Neuronal stem cell (in vitro differentiated cells): ENCODE measurements around the gene HBP1.

Source experiments
- DNase-seq: peaks from one replicate; pipeline ENCODE4 v3.0.0-alpha.2; 2013; ENCODE audit warnings: low spot score
- H2AFZ ChIP-seq: one replicate; pipeline ENCODE4 v1.6.1; 2013; ENCODE audit warnings: mild to moderate bottlenecking, low read length, inconsistent platforms
- H2AK5ac ChIP-seq: 2 replicates; pipeline ENCODE4 v1.6.1; 2013; ENCODE audit warnings: low read depth, mild to moderate bottlenecking, inconsistent platforms, low read length, moderate library complexity, mixed read lengths
- H2BK120ac ChIP-seq: 2 replicates; pipeline ENCODE4 v1.6.1; 2013; ENCODE audit warnings: low read depth, mild to moderate bottlenecking, inconsistent platforms, low read length, moderate library complexity, mixed read lengths
- H2BK12ac ChIP-seq: one replicate; pipeline ENCODE4 v1.6.1; 2013; ENCODE audit warnings: low read length, inconsistent platforms
- H2BK15ac ChIP-seq: 2 replicates; pipeline ENCODE4 v1.6.1; 2013; ENCODE audit warnings: mild to moderate bottlenecking, low read length, inconsistent platforms, mixed read lengths
- H2BK5ac ChIP-seq: one replicate; pipeline ENCODE4 v1.6.1; 2013; ENCODE audit warnings: inconsistent platforms, mild to moderate bottlenecking, low read length, moderate library complexity
- H3K14ac ChIP-seq: one replicate; pipeline ENCODE4 v1.6.1; 2013; ENCODE audit warnings: low read length, inconsistent platforms
- H3K18ac ChIP-seq: 2 replicates; pipeline ENCODE4 v1.6.1; 2013; ENCODE audit warnings: low read length, inconsistent platforms
- H3K23ac ChIP-seq: 2 replicates; pipeline ENCODE4 v1.6.1; 2013; ENCODE audit warnings: low read depth, mild to moderate bottlenecking, mixed read lengths, low read length, inconsistent platforms; ENCODE audit not compliant: poor library complexity
- H3K27ac ChIP-seq: replicated peaks from 3 replicates; pipeline ENCODE4 v1.5.1; 2013; ENCODE audit warnings: low read length, inconsistent platforms
- H3K27me3 ChIP-seq, 3 experiments: 2 replicates each; pipeline ENCODE4 v1.6.1; 2013; ENCODE audit warnings: low read length in 3 of 3, mild to moderate bottlenecking in 2 of 3, inconsistent platforms in 1 of 3, low read depth in 1 of 3, mixed read lengths in 1 of 3, moderate library complexity in 1 of 3; ENCODE audit not compliant: control insufficient read depth in 3 of 3, insufficient read depth in 3 of 3
- H3K36me3 ChIP-seq, 2 donors: replicated peaks in 1 of 2; 2 replicates each; pipeline ENCODE4 v1.6.1; 2013; ENCODE audit warnings: low read length in 2 of 2; ENCODE audit not compliant: control insufficient read depth in 2 of 2, insufficient read depth in 2 of 2
- H3K4ac ChIP-seq: 2 replicates; pipeline ENCODE4 v1.6.1; 2013; ENCODE audit warnings: inconsistent platforms, mild to moderate bottlenecking, low read length, moderate library complexity
- H3K4me1 ChIP-seq, 2 donors: 1 replicate in 1 of 2; 2 replicates in 1 of 2; pipeline ENCODE4 v1.6.1; 2013; ENCODE audit warnings: low read length in 2 of 2, low read depth in 1 of 2; ENCODE audit not compliant: control insufficient read depth in 2 of 2, insufficient read depth in 1 of 2
- H3K4me2 ChIP-seq: one replicate; pipeline ENCODE4 v1.6.1; 2013; ENCODE audit warnings: mild to moderate bottlenecking, low read length, inconsistent platforms; ENCODE audit not compliant: insufficient read depth, poor library complexity, severe bottlenecking
- H3K4me3 ChIP-seq, 2 donors: 2 replicates each; pipeline ENCODE4 v1.5.1; 2013; ENCODE audit warnings: low read length in 2 of 2, mild to moderate bottlenecking in 2 of 2, inconsistent platforms in 1 of 2, moderate library complexity in 1 of 2
- H3K79me1 ChIP-seq: one replicate; pipeline ENCODE4 v1.6.1; 2013; ENCODE audit warnings: low read depth, mild to moderate bottlenecking, inconsistent platforms, low read length, moderate library complexity
- H3K9ac ChIP-seq: one replicate; pipeline ENCODE4 v1.6.1; 2013; ENCODE audit warnings: mild to moderate bottlenecking, low read depth, low read length, inconsistent platforms; ENCODE audit not compliant: poor library complexity
- H3K9me3 ChIP-seq, 2 donors: replicated peaks in 1 of 2; 2 replicates each; pipeline versions ENCODE3 to v1.6.1; 2013; ENCODE audit warnings: low read length in 2 of 2, mild to moderate bottlenecking in 2 of 2, inconsistent platforms in 1 of 2, low read depth in 1 of 2, mixed read lengths in 1 of 2, moderate library complexity in 1 of 2; ENCODE audit not compliant: control insufficient read depth in 2 of 2, insufficient read depth in 1 of 2
- H4K8ac ChIP-seq: one replicate; pipeline ENCODE4 v1.6.1; 2013; ENCODE audit warnings: low read depth, mild to moderate bottlenecking, inconsistent platforms, low read length, moderate library complexity
- H4K91ac ChIP-seq: one replicate; pipeline ENCODE4 v1.6.1; 2013; ENCODE audit warnings: low read length, low read depth, mild to moderate bottlenecking, inconsistent platforms; ENCODE audit not compliant: poor library complexity
- WGBS, 2 donors: extraction: QIAGEN DNeasy Blood & Tissue Kit; methylation state at CpG; one replicate each; pipeline ENCODE4 v1.1.7; 2013; ENCODE audit warnings: missing lambda C conversion rate in 2 of 2, mixed read lengths in 1 of 2; ENCODE audit not compliant: insufficient read length in 2 of 2, insufficient replicate concordance in 1 of 2; ENCODE audit errors: extremely low coverage in 2 of 2; 5-methylcytosine and 5-hydroxymethylcytosine counted together

Gene HBP1

DNA sequence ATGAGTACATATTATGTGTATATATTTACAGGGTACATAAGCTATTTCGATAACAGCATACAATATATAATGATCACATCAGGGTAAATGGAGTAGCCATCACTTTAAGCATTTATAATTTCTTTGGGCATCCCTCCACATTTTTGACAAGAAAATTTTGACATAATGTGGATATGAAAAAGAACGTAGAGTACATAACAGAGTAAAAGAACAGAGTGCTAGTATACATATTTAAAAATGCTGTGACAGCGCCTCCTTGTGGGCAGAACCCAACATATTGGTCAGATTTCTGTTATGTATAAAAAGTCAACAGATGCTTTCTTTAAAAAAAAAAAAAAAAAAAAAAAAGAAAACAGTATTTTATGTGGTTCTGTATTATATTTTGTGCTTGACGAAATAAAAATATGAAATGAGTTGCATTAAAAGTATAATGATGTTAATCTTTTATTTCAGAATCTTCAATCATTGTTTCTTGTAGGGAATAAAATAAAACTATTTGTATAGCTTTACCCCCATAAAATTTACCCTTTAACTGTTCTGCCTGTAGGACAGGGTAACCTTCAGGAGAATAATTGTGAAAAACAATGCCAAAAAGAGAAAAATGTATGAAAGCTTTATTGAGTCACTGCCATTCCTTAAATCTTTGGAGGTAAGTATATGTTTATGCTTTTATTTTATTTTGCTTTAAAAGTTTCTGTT lies 18.3 kb upstream of the HBP1 start:
- Histone ChIP-seq H3K36me3 (peaks cover 0 to 2% of the 10 kb centered on the region in 2 donors), H2AFZ (no peak overlapping the region), H3K4ac (no peak overlapping the region), H3K79me1 (no peaks in the 10 kb centered on the region), H3K27me3 (no peaks in the 10 kb centered on the region), H4K8ac (no peak overlapping the region), H3K27ac (no peak overlapping the region), H2AK5ac (no peak overlapping the region), H2BK5ac (no peak overlapping the region), H4K91ac (no peak overlapping the region), H3K9ac (no peak overlapping the region), H3K18ac (no peak overlapping the region), H3K4me1 (no peaks in the 10 kb centered on the region), H2BK15ac (no peak overlapping the region), H3K4me3 (no peak overlapping the region), H3K4me2 (no peak overlapping the region), H3K23ac (no peak overlapping the region), H2BK12ac (no peak overlapping the region), H3K9me3 (no peaks in the 10 kb centered on the region), H3K14ac (no peak overlapping the region), H2BK120ac (no peak overlapping the region)
- no CpG with 5 or more reads among the region's 4 CpGs for WGBS, 2 donors
- DNase-seq = peak; percentile 51

DNA sequence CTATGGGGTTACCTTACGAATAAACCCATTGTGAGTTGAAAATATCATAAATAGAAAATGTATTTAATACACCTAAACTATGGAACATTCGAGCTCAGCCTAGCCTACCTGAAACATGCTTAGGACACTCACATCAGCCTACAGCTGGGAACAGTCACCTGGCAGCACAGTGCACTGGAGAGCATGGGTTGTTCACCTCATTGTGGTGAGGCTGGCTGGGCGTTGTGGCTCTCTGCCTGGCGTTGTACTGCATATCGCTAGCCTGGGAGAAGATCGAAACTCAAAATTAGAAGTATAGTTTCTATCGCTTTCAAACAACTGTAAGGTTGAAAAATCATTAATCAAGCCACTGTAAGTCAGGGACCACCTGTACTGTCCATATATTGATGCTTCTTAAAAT lies 17.3 kb upstream of the HBP1 start:
- Histone ChIP-seq H3K36me3 (peaks cover 0 to 2% of the 10 kb centered on the region in 2 donors), H3K79me1 (no peaks in the 10 kb centered on the region), H3K9ac (no peak overlapping the region), H3K14ac (no peak overlapping the region), H3K18ac (no peak overlapping the region), H3K27ac (no peak overlapping the region), H3K23ac (no peak overlapping the region), H2BK120ac (no peak overlapping the region), H2BK5ac (no peak overlapping the region), H3K4me3 (no peak overlapping the region), H3K4me1 (no peaks in the 10 kb centered on the region), H3K9me3 (no peaks in the 10 kb centered on the region), H4K8ac (no peak overlapping the region), H3K4ac (no peak overlapping the region), H3K4me2 (no peak overlapping the region), H2AK5ac (no peak overlapping the region), H4K91ac (no peak overlapping the region), H2BK12ac (no peak overlapping the region), H2BK15ac (no peak overlapping the region), H2AFZ (no peak overlapping the region), H3K27me3 (no peaks in the 10 kb centered on the region)
- DNase-seq = no peak
- WGBS, 2 donors = no CpG with 5 or more reads among the region's 7 CpGs

DNA sequence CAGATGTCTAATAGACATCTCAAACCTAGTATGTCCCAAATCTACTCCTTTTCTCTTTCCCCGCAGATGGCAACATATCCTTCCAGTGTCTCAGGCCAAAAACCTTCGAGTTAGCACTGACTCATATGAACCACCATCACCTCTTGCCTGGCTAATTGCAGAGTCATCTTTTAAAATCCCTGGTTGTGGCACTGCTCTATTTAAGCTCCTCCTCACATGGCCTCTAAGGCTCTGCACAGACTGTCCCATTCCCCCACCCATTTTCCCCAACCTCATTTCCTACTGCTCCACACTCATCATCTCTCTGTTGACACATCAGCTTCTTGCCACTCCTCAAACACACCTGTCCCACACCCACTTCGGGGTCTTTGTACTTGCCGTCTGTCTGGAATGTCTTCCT lies 16.8 kb upstream of the HBP1 start:
- H3K79me1 ChIP-seq = no peaks in the 10 kb centered on the region
- no peaks in the 10 kb centered on the region for H3K27me3 ChIP-seq
- H3K4me1 ChIP-seq = no peaks in the 10 kb centered on the region
- H3K9ac ChIP-seq = no peak overlapping the region
- H2BK120ac ChIP-seq = no peak overlapping the region
- no peak overlapping the region for H4K91ac ChIP-seq
- H3K36me3 ChIP-seq = peaks cover 0 to 2% of the 10 kb centered on the region in 2 donors
- H3K23ac ChIP-seq = no peak overlapping the region
- H2AFZ ChIP-seq = no peak overlapping the region
- H3K18ac ChIP-seq = no peak overlapping the region
- no CpG with 5 or more reads among the region's 4 CpGs for WGBS, 2 donors
- no peak overlapping the region for H2BK15ac ChIP-seq
- H3K4me2 ChIP-seq = no peak overlapping the region
- no peak overlapping the region for H2BK5ac ChIP-seq
- DNase-seq = no peak
- H2BK12ac ChIP-seq = no peak overlapping the region
- H3K9me3 ChIP-seq = no peaks in the 10 kb centered on the region
- no peak overlapping the region for H4K8ac ChIP-seq
- no peak overlapping the region for H3K14ac ChIP-seq
- H3K27ac ChIP-seq = no peak overlapping the region
- no peak overlapping the region for H3K4ac ChIP-seq
- no peak overlapping the region for H3K4me3 ChIP-seq
- no peak overlapping the region for H2AK5ac ChIP-seq

DNA sequence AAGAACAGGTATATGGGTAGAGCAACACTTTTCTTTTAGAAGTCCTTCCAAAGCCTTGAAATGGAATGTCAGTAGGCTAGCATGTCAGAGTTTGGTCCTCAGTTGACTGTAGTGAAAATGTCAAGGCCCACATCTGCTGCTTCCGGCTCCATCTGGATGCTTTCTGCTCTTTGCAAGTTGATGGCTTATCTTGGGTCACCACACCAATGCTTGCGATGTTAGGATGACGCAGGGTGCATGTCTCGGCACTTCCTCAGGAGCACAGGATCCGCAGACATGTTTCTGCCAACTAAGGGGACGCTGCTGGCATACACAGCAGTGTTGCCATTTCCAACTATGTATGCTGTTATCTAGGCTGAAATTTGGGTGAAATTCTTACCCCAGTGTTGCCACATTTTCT lies 14.0 kb upstream of the HBP1 start:
- no peak for DNase-seq
- H3K27me3 ChIP-seq = no peaks in the 10 kb centered on the region
- H3K18ac ChIP-seq = no peak overlapping the region
- H3K4me1 ChIP-seq = no peaks in the 10 kb centered on the region
- H3K4me2 ChIP-seq = no peak overlapping the region
- peaks cover 2 to 3% of the 10 kb centered on the region in 2 donors for H3K36me3 ChIP-seq
- H3K14ac ChIP-seq = no peak overlapping the region
- H3K9ac ChIP-seq = no peak overlapping the region
- no peak overlapping the region for H3K4me3 ChIP-seq
- H2AFZ ChIP-seq = no peak overlapping the region
- no peak overlapping the region for H2BK5ac ChIP-seq
- H3K79me1 ChIP-seq = no peaks in the 10 kb centered on the region
- H2BK15ac ChIP-seq = no peak overlapping the region
- no peak overlapping the region for H3K23ac ChIP-seq
- H3K27ac ChIP-seq = no peak overlapping the region
- no peaks in the 10 kb centered on the region for H3K9me3 ChIP-seq
- no peak overlapping the region for H2AK5ac ChIP-seq
- no peak overlapping the region for H2BK12ac ChIP-seq
- H2BK120ac ChIP-seq = no peak overlapping the region
- H4K91ac ChIP-seq = no peak overlapping the region
- no CpG with 5 or more reads among the region's 6 CpGs for WGBS, 2 donors
- H3K4ac ChIP-seq = no peak overlapping the region
- H4K8ac ChIP-seq = no peak overlapping the region
